GM19240 (cell line): ENCODE results near the gene MSANTD2.

Experiments
- DNase-seq: peaks from one replicate; pipeline ENCODE4 v3.0.0; 2011; ENCODE audit warnings: low spot score; ENCODE audit not compliant: insufficient read length

MSANTD2 gene

GRCh38 chr11:124800226-124800929 lies at the start of gene MSANTD2:
MSANTD2 (minus strand) TSS chr11:124800406; CDS start chr11:124800380, 26 bp downstream.
- DNase-seq: peak; percentile 22

- DNase-seq: no peak
Observed at GRCh38 chr11:124846070-124846673, 46.0 kb upstream of the MSANTD2 start.

- no peak for DNase-seq
Observed at GRCh38 chr11:124844664-124845079, 44.5 kb upstream of the MSANTD2 start.

- DNase-seq: no peak
Observed at GRCh38 chr11:124843616-124843910, 43.4 kb upstream of the MSANTD2 start.

GRCh38 chr11:124842305-124842704 lies 42.1 kb upstream of the MSANTD2 start:
- DNase-seq: no peak

GRCh38 chr11:124841840-124842239 lies 41.6 kb upstream of the MSANTD2 start:
- no peak for DNase-seq

- DNase-seq: no peak
Observed at GRCh38 chr11:124841201-124841600, 41.0 kb upstream of the MSANTD2 start.

GRCh38 chr11:124840666-124841065 lies 40.5 kb upstream of the MSANTD2 start:
- no peak for DNase-seq

- no peak for DNase-seq
Observed at GRCh38 chr11:124839972-124840621, 39.9 kb upstream of the MSANTD2 start.

GRCh38 chr11:124839128-124839971 lies 39.1 kb upstream of the MSANTD2 start:
- DNase-seq: no peak

GRCh38 chr11:124838805-124839127 lies 38.6 kb upstream of the MSANTD2 start:
- DNase-seq: no peak

- DNase-seq: no peak
Observed at GRCh38 chr11:124837491-124837856, 37.3 kb upstream of the MSANTD2 start.

- no peak for DNase-seq
Observed at GRCh38 chr11:124835918-124836317, 35.7 kb upstream of the MSANTD2 start.

- no peak for DNase-seq
Observed at GRCh38 chr11:124834526-124835180, 34.4 kb upstream of the MSANTD2 start.

GRCh38 chr11:124832571-124832970 lies 32.4 kb upstream of the MSANTD2 start:
- no peak for DNase-seq

GRCh38 chr11:124831897-124832296 lies 31.7 kb upstream of the MSANTD2 start:
- DNase-seq: no peak

- no peak for DNase-seq
Observed at GRCh38 chr11:124830749-124831148, 30.5 kb upstream of the MSANTD2 start.

GRCh38 chr11:124829986-124830385 lies 29.8 kb upstream of the MSANTD2 start:
- DNase-seq: no peak

- DNase-seq: no peak
Observed at GRCh38 chr11:124825876-124826275, 25.7 kb upstream of the MSANTD2 start.

GRCh38 chr11:124823512-124824376 lies 23.5 kb upstream of the MSANTD2 start:
- DNase-seq: no peak
